Dedifferentiated amniotic fluid mesenchymal stem cell (primary cell): ENCODE results near the gene ITPR2.

Source experiments
- DNase-seq: peaks from one replicate; pipeline ENCODE4 v3.0.0-alpha.2; 2016; ENCODE audit errors: extremely low spot score

Gene ITPR2

DNA sequence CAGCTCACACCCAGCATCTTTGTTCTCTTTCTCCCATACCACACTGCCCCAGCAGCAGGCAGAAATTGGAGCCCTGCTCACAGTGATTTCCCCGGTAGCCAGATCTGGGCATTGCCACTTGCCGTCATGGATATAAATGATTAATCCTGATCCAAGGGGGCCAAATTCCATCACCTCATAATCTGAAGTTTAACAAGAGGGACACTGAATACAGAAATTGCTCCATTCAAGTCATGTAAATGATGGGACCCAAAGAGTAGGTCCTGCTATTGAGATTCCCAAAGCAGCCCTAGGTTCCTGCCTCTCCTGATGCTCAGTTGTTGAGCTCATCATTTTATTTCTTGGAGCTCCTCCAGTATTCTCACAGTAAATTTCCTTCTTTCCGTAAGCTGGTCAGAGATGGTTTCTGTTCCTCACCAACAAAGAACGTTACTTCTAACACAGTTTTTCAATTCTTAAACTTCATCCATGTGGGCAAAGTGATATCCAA, 11.7 kb downstream of the ITPR2 start:
- no peak for DNase-seq

GRCh38 chr12:26818636-26819035, 14.4 kb downstream of the ITPR2 start:
- DNase-seq: no peak

GRCh38 chr12:26818201-26818600, 14.8 kb downstream of the ITPR2 start:
- no peak for DNase-seq

DNA sequence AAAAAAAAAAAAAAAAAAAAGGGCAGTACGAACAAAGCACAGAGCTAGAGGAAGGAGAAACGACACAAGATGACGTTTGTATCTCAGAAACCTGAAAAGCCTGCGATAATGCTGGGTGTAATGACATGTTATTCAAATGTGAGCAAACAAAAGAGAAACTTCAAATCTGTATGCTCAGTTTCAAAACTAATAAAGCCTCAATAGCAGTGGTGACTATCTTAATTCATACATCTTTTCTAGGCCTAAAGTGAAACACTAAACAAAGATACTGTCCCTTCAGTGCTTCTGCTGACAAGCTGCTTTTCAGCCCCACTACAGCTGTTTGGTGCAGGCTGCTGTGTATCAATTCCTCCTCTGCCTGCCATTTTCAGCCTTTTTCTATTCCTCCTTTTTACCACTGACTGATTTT, 15.8 kb downstream of the ITPR2 start:
- no peak for DNase-seq

- no peak for DNase-seq
Measured at GRCh38 chr12:26813812-26814211, 19.2 kb downstream of the ITPR2 start.

DNA sequence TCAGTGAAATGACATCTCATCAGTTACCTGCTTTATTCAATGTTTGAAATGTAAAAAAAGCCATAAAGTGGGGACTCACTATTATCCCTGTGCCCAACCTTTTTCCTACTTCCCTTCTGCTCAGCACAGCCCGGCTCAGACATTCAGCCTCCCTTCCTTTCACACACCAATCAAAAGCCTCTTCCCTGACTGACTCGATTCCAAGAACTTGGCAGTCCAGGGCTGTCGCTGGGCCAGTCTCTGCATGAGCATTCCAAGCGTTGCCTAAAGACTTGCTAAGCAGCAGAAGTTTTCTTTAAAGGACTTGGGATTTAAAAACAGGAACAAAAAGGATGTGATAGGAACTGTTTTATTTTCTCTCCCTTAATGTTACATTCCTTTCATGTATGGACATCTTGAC, 22.7 kb downstream of the ITPR2 start:
- DNase-seq: peak; percentile 88

- DNase-seq: no peak
Measured at GRCh38 chr12:26809611-26810285, 23.2 kb downstream of the ITPR2 start.

- no peak for DNase-seq
Measured at GRCh38 chr12:26808766-26809476, 24.1 kb downstream of the ITPR2 start.

GRCh38 chr12:26807292-26807691, 25.7 kb downstream of the ITPR2 start:
- no peak for DNase-seq

GRCh38 chr12:26806556-26806955, 26.4 kb downstream of the ITPR2 start:
- no peak for DNase-seq

DNA sequence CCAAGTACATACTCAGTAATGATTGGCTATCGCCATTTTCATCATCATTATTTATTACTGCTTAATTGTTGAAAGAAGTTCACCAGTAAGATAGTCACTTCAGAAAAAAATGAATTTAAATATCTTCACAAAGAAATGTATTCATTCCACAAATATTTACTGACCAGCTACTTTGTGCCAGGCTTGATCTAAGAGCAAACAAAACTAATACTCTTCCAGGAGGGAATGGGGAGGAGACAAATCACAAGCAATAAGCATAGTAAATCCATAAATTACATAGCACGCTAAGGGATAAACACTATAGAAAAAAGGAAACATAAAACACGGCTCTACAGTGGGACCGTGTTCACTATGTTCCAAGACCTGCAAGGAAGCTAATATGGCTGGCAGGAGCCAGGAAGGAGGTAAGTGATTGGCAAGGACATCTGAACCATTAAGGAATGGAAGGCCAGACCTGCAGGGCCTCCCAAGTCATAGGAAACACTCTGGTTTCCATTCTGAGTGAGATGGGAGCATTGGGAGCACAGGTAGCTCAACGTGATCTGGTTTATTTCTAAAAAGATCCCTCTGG, 27.5 kb downstream of the ITPR2 start:
- no peak for DNase-seq

GRCh38 chr12:26803552-26803951, 29.4 kb downstream of the ITPR2 start:
- no peak for DNase-seq

DNA sequence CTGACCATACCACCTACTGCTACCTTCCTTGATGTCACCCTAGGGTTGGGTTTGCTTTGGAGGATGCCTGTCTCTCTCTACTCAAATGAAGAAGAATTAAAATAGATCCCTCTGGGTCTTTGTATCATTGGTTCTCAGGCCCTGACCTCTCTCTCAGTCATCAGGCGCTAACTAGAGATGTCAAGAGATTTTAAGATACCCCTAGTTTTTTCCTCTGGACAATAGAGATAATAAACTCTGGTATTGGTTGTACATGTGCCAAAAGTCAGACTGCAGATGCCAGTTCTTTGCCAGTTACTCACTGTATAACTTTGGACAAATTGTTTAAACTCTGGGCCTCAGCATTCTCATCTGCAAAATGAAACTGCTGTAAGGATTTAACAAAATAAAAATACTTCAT, 31.5 kb downstream of the ITPR2 start:
- no peak for DNase-seq

- no peak for DNase-seq
Measured at GRCh38 chr12:26800858-26801257, 32.1 kb downstream of the ITPR2 start.

DNA sequence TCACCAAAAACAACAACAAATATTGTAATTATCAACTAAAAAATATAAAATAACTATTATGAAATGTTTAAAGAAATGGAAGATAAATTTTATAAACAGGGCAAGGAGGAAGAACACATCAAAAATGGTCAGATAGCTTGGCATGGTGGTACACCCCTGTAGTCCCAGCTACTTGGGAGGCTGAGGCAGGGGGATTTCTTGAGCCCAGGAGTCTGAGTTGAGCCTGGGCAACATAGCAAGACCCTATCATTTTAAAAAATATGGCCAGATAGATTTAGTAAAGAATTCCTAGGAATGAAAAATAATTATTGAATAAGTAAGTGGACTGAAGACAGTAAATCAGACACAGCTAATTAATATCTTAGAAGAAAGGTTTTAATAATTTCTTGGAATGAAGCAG, 32.6 kb downstream of the ITPR2 start:
- DNase-seq: no peak

DNA sequence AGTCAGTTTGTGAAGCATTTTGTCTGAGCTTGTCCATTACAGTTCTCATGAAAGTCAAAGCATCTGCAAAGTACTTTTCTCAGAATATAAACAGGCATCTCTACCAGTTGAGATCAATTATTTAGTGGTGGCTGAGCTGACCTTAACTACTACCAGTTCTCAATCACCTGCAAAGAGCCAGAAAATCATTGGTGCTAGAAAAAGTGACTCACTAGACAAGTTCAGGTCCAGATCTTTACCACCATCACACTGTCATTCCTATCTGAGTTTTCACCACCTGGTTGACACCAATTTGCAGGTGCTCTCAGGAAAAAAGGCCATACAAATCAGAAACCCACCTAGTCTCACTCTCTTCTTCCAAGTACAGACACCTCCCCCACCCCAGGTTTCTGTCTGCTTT, 33.3 kb downstream of the ITPR2 start:
- no peak for DNase-seq

DNA sequence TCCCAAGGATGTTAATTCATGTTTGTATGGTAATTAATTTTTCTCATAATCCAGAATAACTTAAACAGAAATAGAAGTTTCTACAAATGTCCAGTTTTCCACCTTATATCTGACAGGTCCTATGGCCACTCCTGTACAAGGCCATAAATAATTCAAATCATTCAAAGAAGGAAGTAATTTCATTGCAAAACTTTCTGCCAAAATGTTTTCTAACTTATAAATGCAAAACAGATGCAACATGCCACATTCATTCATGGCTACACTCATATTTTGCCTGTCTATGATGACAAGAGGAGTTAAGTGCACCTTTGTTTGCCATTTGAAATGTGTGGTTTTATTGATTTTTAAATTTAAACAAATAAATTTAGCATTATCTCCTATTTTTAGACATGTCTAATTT, 34.4 kb downstream of the ITPR2 start:
- DNase-seq: no peak

DNA sequence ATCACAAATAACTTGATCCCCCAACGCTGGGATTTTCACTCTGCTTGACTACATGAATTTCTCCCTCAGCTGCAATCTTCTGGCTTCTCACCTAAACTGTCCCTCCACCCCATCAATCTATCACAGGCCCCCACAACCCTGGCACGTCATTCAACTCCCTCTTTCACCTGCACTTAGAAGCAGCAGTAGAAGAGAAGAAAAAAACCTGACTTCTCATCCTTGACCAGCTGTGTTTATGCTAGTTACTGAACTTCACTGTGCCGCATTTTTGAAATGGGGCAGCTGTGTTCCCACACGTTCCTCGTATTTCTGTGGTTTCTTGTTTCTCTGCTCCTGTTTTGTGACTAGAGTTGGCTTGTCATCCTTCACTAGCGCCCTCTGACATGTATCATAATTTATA, 35.0 kb downstream of the ITPR2 start:
- no peak for DNase-seq

GRCh38 chr12:26795910-26796309, 37.1 kb downstream of the ITPR2 start:
- DNase-seq: no peak

- no peak for DNase-seq
Measured at GRCh38 chr12:26791301-26791791, 41.6 kb downstream of the ITPR2 start.

- no peak for DNase-seq
Measured at GRCh38 chr12:26790645-26790994, 42.4 kb downstream of the ITPR2 start.

DNA sequence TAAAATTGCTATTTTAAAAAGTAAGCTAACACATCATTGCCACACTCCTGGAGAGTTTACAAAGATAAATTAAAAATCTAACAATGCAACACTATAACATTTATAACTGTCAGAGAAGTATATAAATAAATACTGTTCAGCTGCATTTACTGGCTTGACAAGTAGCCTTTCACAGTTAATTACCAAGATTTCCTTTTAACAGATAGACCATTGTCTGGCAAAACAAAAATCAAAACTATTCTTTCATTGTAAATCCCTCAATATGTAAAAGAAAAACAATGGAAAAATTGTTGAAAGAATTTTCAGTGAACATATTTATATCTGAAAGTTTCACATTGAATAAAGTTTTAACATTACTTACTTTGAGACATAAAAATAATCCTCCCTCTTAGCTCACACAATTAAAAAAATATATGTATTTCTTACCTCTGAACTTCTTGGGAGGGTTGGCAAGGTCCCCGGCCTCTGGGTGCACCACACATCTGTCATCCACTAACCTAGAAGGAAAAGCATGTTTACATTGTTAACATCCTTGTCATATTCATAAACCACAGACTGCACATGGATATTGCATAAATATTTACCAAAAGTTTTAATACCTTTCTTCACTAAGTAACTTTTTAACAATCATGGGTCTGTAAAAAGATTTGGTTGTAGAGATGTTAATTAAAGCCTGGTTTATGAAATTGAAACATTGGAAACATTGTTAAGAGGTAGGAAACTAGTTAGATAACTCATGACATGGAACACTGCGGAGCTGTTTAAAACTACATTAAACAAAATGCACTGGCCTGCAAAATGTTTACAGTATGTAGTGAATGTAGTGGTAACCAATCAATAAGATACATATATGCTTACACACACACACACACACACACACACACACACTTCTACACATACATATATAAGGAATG, 43.0 kb downstream of the ITPR2 start:
- DNase-seq: peak; percentile 49
